Astrocyte (in vitro differentiated cells and primary cell): ENCODE measurements around the gene SPTLC2. TPM values are rescaled to one million over a fixed set of nuclear protein-coding genes. Genes with fewer than 3 reads are reported as not detected.

Experiments used
- DNase-seq: peaks from one replicate; pipeline ENCODE4 v3.0.0-alpha.2; 2010; ENCODE audit warnings: low read depth
- FAIRE-seq: peaks from 2 replicates; lab custom pipeline; 2011; peaks lifted over from hg19 to GRCh38; lab: Jason Lieb, UNC
- H2AFZ ChIP-seq: 2 replicates; pipeline ENCODE4 v1.6.0; 2012; ENCODE audit warnings: low read depth, low read length, inconsistent platforms
- H3K27ac ChIP-seq: 2 replicates; pipeline ENCODE4 v1.5.1; 2011; ENCODE audit warnings: low read depth, low read length, inconsistent platforms
- H3K27me3 ChIP-seq: 2 replicates; pipeline ENCODE4 v1.6.0; 2011; ENCODE audit warnings: low read length, inconsistent platforms; ENCODE audit not compliant: insufficient read depth
- H3K36me3 ChIP-seq: 2 replicates; pipeline ENCODE4 v1.5.1; 2011; ENCODE audit warnings: low read length, inconsistent platforms; ENCODE audit not compliant: insufficient read depth
- H3K4me1 ChIP-seq: 2 replicates; pipeline ENCODE4 v1.5.1; 2011; ENCODE audit warnings: low read length, inconsistent platforms; ENCODE audit not compliant: insufficient read depth
- H3K4me2 ChIP-seq: 2 replicates; pipeline ENCODE4 v1.6.0; 2012; ENCODE audit warnings: low read length, inconsistent platforms
- H3K4me3 ChIP-seq: 2 replicates; pipeline ENCODE4 v1.5.1; 2011; ENCODE audit warnings: low read depth, mild to moderate bottlenecking, low read length, inconsistent platforms; ENCODE audit not compliant: insufficient read depth
- H3K79me2 ChIP-seq: 2 replicates; pipeline ENCODE4 v1.6.0; 2012; ENCODE audit warnings: mild to moderate bottlenecking, low read length, inconsistent platforms; ENCODE audit not compliant: insufficient read depth
- H3K9ac ChIP-seq: 2 replicates; pipeline ENCODE4 v1.6.0; 2012; ENCODE audit warnings: mild to moderate bottlenecking, low read length, inconsistent platforms
- H3K9me3 ChIP-seq: 2 replicates; pipeline ENCODE4 v1.5.1; 2012; ENCODE audit warnings: low read depth, mild to moderate bottlenecking, low read length, inconsistent platforms; ENCODE audit not compliant: insufficient read depth
- H4K20me1 ChIP-seq: 2 replicates; pipeline ENCODE4 v1.6.0; 2012; ENCODE audit warnings: low read length, inconsistent platforms; ENCODE audit not compliant: insufficient read depth
- H3K27ac Mint-ChIP-seq: one replicate; pipeline ENCODE4 v1.8.0; 2021; ENCODE audit warnings: mild to moderate bottlenecking, mixed read lengths; ENCODE audit not compliant: unreplicated experiment
- H3K27me3 Mint-ChIP-seq: one replicate; pipeline ENCODE4 v1.8.0; 2021; ENCODE audit warnings: low read depth, mixed read lengths; ENCODE audit not compliant: unreplicated experiment
- H3K36me3 Mint-ChIP-seq: one replicate; pipeline ENCODE4 v1.8.0; 2021; ENCODE audit warnings: low read depth, mixed read lengths; ENCODE audit not compliant: unreplicated experiment
- H3K4me1 Mint-ChIP-seq: one replicate; pipeline ENCODE4 v1.8.0; 2021; ENCODE audit warnings: low read depth, mixed read lengths; ENCODE audit not compliant: unreplicated experiment
- H3K4me3 Mint-ChIP-seq: one replicate; pipeline ENCODE4 v1.8.0; 2021; ENCODE audit warnings: mild to moderate bottlenecking, moderate library complexity, mixed read lengths; ENCODE audit not compliant: unreplicated experiment
- H3K9me3 Mint-ChIP-seq: one replicate; pipeline ENCODE4 v1.8.0; 2021; ENCODE audit warnings: mild to moderate bottlenecking, mixed read lengths; ENCODE audit not compliant: unreplicated experiment
- EZH2 ChIP-seq: IDR thresholded peaks from 2 replicates; pipeline ENCODE4 v1.6.1; 2012; ENCODE audit warnings: mild to moderate bottlenecking, low read length, inconsistent platforms; ENCODE audit not compliant: insufficient read depth
- total RNA-seq: library from RNA; stranded (reverse); gene quantifications from 2 replicates; pipeline ENCODE4 v1.2.1, GENCODE V29; 2021
- TF ChIP-seq, protein P1 (sequence below): IDR thresholded peaks from 2 replicates; pipeline ENCODE4 v1.5.1; 2011; ENCODE audit warnings: low read depth, mild to moderate bottlenecking, inconsistent platforms, low read length, moderate library complexity; ENCODE audit not compliant: insufficient read depth

The SPTLC2 gene
- total RNA-seq, 1 donor from 2014 or later: 51.2 TPM

DNA sequence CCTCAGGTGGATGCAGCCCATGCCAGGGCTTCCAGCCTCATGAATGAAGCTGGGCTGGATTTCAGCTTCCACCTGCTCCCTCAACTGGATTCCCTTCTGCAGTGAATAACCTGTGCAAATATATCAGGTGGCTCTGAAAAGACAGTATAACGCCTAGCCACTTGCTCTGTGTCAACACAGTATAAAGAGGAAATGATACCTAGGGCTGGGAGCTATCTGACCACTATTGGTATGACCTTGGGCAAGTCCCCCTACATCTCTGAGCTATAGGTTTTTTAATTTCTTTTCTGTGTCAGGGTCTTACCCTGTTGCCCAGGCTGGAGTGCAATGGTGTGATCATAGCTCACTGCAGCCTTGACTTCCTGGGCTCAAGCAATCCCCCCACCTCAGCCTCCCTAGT, 137.6 kb downstream of the SPTLC2 start:
- Histone ChIP-seq H3K27ac (no peak overlapping the region), H2AFZ (no peak overlapping the region), H3K4me3 (no peak overlapping the region), H3K4me1 (no peaks in the 10 kb centered on the region), H3K27me3 (peaks cover 3% of the 10 kb centered on the region), H3K9me3 (no peaks in the 10 kb centered on the region), H3K79me2 (no peaks in the 10 kb centered on the region), H3K4me2 (no peak overlapping the region), H3K9ac (no peak overlapping the region), H4K20me1 (no peaks in the 10 kb centered on the region), H3K36me3 (no peaks in the 10 kb centered on the region)
- no peak for DNase-seq
- Mint-ChIP-seq H3K4me1 (no peaks in the 10 kb centered on the region), H3K27me3 (peaks cover 19% of the 10 kb centered on the region), H3K27ac (no peak overlapping the region), H3K4me3 (no peak overlapping the region), H3K36me3 (peaks cover 1% of the 10 kb centered on the region), H3K9me3 (no peaks in the 10 kb centered on the region)
- no peak for FAIRE-seq
- no peak for TF ChIP-seq EZH2
- TF ChIP-seq, protein P1, sequence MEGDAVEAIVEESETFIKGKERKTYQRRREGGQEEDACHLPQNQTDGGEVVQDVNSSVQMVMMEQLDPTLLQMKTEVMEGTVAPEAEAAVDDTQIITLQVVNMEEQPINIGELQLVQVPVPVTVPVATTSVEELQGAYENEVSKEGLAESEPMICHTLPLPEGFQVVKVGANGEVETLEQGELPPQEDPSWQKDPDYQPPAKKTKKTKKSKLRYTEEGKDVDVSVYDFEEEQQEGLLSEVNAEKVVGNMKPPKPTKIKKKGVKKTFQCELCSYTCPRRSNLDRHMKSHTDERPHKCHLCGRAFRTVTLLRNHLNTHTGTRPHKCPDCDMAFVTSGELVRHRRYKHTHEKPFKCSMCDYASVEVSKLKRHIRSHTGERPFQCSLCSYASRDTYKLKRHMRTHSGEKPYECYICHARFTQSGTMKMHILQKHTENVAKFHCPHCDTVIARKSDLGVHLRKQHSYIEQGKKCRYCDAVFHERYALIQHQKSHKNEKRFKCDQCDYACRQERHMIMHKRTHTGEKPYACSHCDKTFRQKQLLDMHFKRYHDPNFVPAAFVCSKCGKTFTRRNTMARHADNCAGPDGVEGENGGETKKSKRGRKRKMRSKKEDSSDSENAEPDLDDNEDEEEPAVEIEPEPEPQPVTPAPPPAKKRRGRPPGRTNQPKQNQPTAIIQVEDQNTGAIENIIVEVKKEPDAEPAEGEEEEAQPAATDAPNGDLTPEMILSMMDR: no peak

DNA sequence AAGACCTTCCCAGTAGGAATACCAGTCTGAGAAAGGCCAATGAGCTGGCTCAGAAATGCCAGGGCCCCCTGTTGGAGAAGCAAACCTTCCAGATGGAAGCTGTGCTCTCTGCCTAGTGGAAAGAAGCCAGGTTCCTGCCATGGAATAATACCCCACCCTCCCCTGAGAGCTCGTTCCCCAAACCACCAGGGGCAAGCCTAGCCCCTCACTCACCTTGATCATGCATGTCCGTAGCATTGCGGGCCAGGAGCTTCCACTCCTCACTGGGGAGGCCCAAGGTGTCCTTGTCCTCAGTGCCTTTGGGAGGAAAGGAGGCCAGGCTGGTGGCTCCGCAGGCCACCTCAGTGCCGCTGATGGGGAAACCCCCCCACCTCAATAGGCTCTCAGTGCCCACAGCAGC, 138.4 kb downstream of the SPTLC2 start:
- Histone ChIP-seq H3K4me1 (no peaks in the 10 kb centered on the region), H4K20me1 (no peaks in the 10 kb centered on the region), H3K4me3 (no peak overlapping the region), H3K36me3 (no peaks in the 10 kb centered on the region), H2AFZ (no peak overlapping the region), H3K79me2 (no peaks in the 10 kb centered on the region), H3K4me2 (no peak overlapping the region), H3K27ac (no peak overlapping the region), H3K9ac (no peak overlapping the region), H3K27me3 (peaks cover 5% of the 10 kb centered on the region), H3K9me3 (no peaks in the 10 kb centered on the region)
- no peaks in the 10 kb centered on the region for H3K9me3 Mint-ChIP-seq
- H3K27ac Mint-ChIP-seq: no peak overlapping the region
- DNase-seq (no peak), FAIRE-seq (no peak)
- peaks cover 22% of the 10 kb centered on the region for H3K27me3 Mint-ChIP-seq
- TF ChIP-seq, protein P1: no peak
- no peak for TF ChIP-seq EZH2
- H3K4me3 Mint-ChIP-seq: no peak overlapping the region
- no peaks in the 10 kb centered on the region for H3K4me1 Mint-ChIP-seq
- peaks cover 1% of the 10 kb centered on the region for H3K36me3 Mint-ChIP-seq

DNA sequence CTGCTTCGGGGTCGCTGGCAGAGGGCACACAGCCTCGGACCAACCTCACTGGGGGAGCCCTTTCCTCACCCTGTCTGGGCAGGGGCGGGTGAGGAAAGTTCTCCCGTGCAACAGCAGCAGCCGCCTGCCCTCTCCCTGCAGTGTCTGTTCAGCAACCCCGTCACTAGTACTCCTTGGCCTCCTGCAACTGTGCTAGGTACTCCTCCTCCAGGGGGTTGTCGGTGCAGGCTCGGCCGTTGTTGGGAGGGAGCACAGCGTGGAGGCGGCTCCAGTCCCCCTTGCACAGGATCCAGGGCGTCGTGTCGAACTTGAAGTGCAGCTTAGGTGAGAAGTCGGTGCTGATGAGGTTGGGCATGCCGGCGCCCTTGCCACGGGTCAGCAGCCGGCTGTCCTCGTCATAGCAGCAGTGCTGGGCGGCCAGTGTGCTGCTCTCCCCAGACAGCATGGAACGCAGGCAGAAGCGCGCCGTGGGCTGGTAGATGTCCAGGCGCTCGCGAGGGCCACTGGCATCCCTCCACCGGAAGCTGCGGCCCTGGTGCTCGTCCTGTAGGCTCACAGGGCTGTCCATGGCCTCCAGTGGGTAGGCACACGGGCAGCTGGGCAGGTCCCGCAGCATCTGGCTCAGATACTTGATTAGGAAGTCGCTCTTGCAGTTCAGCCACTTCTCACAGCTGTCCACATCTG, 140.9 kb downstream of the SPTLC2 start:
- H3K4me2 ChIP-seq: no peak overlapping the region
- Mint-ChIP-seq H3K4me1 (no peaks in the 10 kb centered on the region), H3K27ac (no peak overlapping the region), H3K4me3 (no peak overlapping the region), H3K36me3 (peaks cover 1% of the 10 kb centered on the region), H3K27me3 (peaks cover 27% of the 10 kb centered on the region), H3K9me3 (no peaks in the 10 kb centered on the region)
- H3K9me3 ChIP-seq: no peaks in the 10 kb centered on the region
- H3K27ac ChIP-seq: no peak overlapping the region
- FAIRE-seq (no peak), DNase-seq (no peak)
- no peaks in the 10 kb centered on the region for H3K4me1 ChIP-seq
- TF ChIP-seq EZH2: no peak
- TF ChIP-seq, protein P1: no peak
- no peak overlapping the region for H3K4me3 ChIP-seq
- H3K79me2 ChIP-seq: no peaks in the 10 kb centered on the region
- H3K27me3 ChIP-seq: peaks cover 13% of the 10 kb centered on the region
- H3K9ac ChIP-seq: no peak overlapping the region
- H4K20me1 ChIP-seq: no peaks in the 10 kb centered on the region
- H2AFZ ChIP-seq: no peak overlapping the region
- H3K36me3 ChIP-seq: no peaks in the 10 kb centered on the region
